Muscle layer of duodenum (tissue), 2 donors: ENCODE data around the gene ASPDH.
"Not testable (repeated sequence)": the region's sequence is repeated elsewhere in the genome, so short reads cannot be mapped to it uniquely, and the experiment has no call there.

Experiments
- H3K27ac ChIP-seq: one replicate; pipeline ENCODE4 v1.7.0; 2013; ENCODE audit warnings: mild to moderate bottlenecking, low read length
- H3K27me3 ChIP-seq: one replicate; pipeline ENCODE4 v1.7.0; 2013; ENCODE audit warnings: low read depth, mild to moderate bottlenecking, control low read depth, low read length
- H3K36me3 ChIP-seq, 2 donors: one replicate each; pipeline ENCODE4 v1.7.0; 2013; ENCODE audit warnings: low read length in 2 of 2, control low read depth in 1 of 2, mild to moderate bottlenecking in 1 of 2; ENCODE audit not compliant: insufficient read depth in 2 of 2, control insufficient read depth in 1 of 2
- H3K4me1 ChIP-seq, 2 donors: one replicate each; pipeline ENCODE4 v1.7.0; 2013; ENCODE audit warnings: low read length in 2 of 2, mild to moderate bottlenecking in 2 of 2, control low read depth in 1 of 2, moderate library complexity in 1 of 2; ENCODE audit not compliant: insufficient read depth in 2 of 2, control insufficient read depth in 1 of 2
- H3K4me3 ChIP-seq, 2 donors: one replicate each; pipeline ENCODE4 v1.7.0; 2013; ENCODE audit warnings: low read length in 2 of 2, low read depth in 1 of 2, mild to moderate bottlenecking in 1 of 2
- H3K9me3 ChIP-seq, 2 donors: one replicate each; pipeline ENCODE4 v1.7.0; 2013; ENCODE audit warnings: low read length in 2 of 2, control low read depth in 1 of 2, mild to moderate bottlenecking in 1 of 2; ENCODE audit not compliant: control insufficient read depth in 1 of 2
- donor health status: healthy.

ASPDH gene

DNA sequence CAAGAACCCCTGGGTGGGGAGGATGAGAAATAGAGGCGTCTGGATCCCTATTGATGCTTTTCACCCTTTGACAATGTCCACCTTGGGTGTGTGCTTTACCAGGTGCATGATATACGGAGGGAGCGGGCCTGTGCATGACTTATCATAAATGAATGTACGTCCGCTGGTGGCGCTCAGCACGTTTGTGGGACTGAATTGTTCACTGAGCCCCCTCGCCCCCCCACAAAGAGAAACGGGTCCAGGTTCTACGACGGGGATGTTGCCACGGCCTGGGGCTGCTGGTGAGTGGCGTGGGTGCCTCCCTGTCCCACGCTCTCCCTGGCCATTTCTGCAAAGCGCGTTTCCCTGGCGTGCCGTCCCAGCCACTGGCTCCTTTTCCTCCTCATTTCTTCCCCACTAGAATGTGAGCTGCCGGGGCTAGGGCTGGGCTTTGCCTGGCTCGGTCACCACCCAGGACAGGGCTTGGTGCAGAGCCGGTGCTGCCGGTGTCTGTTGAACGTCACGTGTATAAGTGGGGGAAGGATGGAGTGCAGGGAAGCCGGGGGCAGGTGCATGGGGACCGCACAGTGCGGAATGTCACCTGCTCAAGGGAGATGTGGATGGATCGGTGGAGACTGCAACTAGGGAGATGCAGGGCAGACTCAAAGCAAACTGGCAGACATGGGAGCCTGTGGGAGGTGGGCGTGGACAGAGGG is 33.0 kb upstream of the ASPDH start:
- Histone ChIP-seq H3K27ac (no peak overlapping the region), H3K4me3 (no peak overlapping the region), H3K27me3 (no peaks in the 10 kb centered on the region), H3K9me3 (no peaks in the 10 kb centered on the region), H3K36me3 (no peaks in the 10 kb centered on the region), H3K4me1 (peaks cover 0 to 5% of the 10 kb centered on the region in 2 donors)

DNA sequence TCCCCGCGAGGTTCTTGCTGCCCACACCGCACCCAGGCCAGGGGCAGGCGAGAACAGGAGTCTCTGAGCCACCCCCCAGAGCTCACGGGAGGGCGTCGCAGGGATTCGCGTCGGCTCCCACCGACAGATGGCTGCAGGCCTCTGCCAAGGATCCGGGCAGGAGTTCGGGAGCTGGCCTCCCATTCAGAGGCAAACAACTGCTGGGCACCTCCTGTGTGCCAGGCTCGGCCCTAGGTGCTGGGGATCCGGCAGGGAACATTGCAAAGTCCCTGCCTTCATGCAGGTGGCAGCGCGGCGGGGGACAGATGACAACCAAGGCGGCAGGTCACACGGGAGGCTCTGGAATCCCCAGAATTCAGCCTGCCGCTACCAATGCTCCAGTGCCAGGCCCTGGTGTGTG is 29.2 kb upstream of the ASPDH start:
- Histone ChIP-seq H3K36me3 (no peaks in the 10 kb centered on the region), H3K4me3 (no peak overlapping the region), H3K9me3 (no peaks in the 10 kb centered on the region), H3K27ac (no peak overlapping the region), H3K27me3 (no peaks in the 10 kb centered on the region), H3K4me1 (no peaks in the 10 kb centered on the region)

DNA sequence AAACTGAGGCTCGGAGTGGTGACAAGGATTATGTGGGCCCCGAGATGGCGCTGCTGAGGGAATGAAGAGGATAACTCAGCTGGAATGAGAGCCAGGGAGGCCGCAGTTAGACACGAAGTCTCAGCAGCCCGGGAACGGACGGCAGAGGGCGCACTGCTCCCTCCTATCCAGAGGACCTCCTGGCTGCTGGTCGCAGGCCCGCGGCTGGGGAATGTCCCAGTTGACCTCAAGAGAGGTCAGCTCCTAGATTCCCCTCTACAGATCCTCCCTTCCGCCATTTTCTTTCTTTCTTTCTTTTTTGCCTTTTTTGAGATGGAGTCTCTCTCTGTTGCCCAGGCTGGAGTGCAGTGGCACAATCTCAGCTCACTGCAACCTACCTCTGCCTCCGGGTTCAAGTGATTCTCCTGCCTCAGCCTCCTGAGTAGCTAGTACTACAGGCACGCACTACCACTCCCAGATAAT is 24.1 kb upstream of the ASPDH start:
- H3K36me3 ChIP-seq, result no peaks in the 10 kb centered on the region
- H3K27ac ChIP-seq, result no peak overlapping the region
- H3K4me3 ChIP-seq, result no peak overlapping the region
- no peaks in the 10 kb centered on the region for H3K27me3 ChIP-seq
- H3K4me1 ChIP-seq, result no peaks in the 10 kb centered on the region
- peaks cover 0 to 5% of the 10 kb centered on the region in 2 donors for H3K9me3 ChIP-seq

DNA sequence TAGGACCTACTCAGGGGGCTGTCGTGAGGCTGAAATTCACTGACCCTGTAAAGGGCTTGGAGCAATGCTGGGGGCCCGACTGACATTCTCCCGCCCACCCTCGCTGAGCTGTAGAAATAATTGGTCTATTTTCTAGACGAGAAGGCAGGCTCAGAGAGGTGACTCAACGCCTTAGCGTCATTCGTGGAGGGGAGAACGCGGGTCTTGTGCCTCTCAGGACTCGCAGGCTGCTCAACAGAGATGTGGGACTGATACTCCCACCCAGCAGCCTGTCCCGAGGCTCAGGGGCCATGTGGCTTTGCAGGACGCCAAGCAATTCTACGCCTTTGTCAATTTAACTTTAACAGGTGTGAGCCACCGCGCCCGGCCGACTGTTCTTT is 23.6 kb upstream of the ASPDH start:
- H3K9me3 ChIP-seq, result peaks cover 3 to 10% of the 10 kb centered on the region in 2 donors
- no peaks in the 10 kb centered on the region for H3K4me1 ChIP-seq
- H3K27me3 ChIP-seq, result no peaks in the 10 kb centered on the region
- no peak overlapping the region for H3K4me3 ChIP-seq
- H3K36me3 ChIP-seq, result no peaks in the 10 kb centered on the region
- H3K27ac ChIP-seq, result no peak overlapping the region

DNA sequence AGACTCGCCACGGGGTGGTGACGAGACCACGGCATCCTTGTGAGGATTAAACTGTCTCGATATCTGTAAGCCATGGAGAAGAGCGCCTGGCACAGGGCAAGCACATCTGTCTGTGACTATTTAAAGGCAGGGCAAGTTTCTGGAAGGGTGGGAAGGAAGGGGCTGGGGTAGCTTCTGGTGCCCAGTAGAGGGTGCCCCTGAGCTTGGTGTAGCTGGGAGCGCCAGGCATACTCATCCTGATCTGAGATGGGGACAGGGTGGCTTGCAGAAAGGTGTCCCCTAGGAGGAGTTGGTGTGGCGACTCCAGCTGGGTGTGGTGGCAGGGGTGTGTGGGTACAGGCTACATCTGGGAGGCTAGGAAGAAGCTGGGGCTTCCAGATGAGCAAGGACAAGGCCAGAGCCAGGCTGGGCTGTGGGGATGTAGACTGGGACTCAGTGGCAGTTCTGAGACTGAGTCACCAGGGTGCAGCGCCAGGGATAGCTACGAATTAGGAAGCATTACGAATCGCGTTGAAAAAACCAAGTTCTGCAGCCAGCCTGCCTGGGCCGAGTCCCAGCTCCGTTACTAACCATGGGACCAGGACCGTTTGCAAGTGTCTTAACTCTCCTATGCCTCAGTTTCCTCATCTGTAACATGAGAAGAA is 23.1 kb upstream of the ASPDH start:
- Histone ChIP-seq H3K27ac (no peak overlapping the region), H3K27me3 (no peaks in the 10 kb centered on the region), H3K4me3 (no peak overlapping the region), H3K4me1 (no peaks in the 10 kb centered on the region), H3K9me3 (peaks cover 5 to 10% of the 10 kb centered on the region in 2 donors), H3K36me3 (no peaks in the 10 kb centered on the region)

DNA sequence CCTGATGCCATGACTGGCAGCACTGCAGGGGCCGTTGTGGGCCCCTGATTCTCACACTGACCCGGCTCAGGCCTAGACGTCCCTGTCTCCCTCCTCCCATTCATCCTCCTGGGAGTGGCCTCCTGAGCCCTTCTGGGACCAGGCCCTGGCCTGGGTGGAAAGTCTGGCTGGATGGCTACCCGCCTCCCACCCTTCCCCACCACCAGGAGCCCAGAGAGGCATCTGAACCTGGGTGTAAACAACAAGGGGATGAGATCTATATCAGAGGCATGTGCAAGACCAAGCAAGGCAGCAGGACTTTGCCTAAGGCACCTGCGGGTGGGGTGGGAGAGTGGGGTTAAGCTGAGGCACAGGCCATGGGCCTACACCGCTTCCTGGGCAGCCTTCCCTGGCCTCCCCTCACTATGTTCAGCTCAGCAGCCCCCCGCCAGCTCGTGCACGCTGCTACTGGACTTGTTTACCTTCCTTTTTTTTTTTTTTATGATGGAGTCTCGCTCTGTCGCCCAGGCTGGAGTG is 22.0 kb upstream of the ASPDH start:
- Histone ChIP-seq H3K4me1 (no peaks in the 10 kb centered on the region), H3K9me3 (peaks cover 5 to 10% of the 10 kb centered on the region in 2 donors), H3K4me3 (no peak overlapping the region), H3K36me3 (no peaks in the 10 kb centered on the region), H3K27me3 (no peaks in the 10 kb centered on the region), H3K27ac (no peak overlapping the region)

DNA sequence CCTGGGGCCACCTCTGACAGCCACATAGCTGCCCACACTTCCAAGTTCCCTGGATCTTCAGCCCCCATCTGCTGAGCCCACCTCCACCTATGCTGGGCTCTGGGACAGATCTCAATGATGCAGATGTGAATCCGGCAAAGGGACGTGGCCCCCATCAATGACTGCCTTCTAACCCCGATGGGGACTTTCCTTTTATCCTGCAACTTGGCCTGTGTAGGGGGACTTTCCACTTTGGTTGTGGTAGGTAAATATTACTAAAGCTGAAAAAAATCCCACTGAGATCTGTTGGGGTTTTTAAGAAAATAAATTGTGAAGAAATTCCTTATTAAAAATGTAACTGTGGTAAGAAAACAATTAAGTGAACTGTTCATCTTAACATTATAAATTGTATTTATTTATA is 20.8 kb upstream of the ASPDH start:
- no peak overlapping the region for H3K4me3 ChIP-seq
- no peak overlapping the region for H3K27ac ChIP-seq
- H3K9me3 ChIP-seq, result peaks cover 5 to 10% of the 10 kb centered on the region in 2 donors
- H3K36me3 ChIP-seq, result no peaks in the 10 kb centered on the region
- no peaks in the 10 kb centered on the region for H3K4me1 ChIP-seq
- no peaks in the 10 kb centered on the region for H3K27me3 ChIP-seq

DNA sequence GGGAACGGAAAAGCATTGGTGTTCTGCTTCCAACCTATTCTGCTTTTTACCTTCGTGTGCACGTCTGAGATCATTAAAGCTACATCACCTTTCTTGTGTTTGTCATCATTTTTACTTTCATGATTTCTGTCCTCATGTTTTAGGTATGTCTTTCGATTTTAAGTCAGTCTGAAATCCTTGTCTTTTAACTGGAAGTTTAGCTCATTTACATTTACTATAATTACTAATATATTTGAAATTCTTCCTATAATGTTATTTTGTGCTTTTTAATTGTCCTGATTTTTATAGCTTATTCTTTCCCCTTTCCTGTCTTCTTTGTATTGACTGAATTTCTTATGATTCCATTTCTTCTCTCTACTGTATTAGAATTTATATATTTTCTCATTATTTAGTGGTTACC is 19.2 kb upstream of the ASPDH start:
- H3K27ac ChIP-seq, result no peak overlapping the region
- H3K27me3 ChIP-seq, result no peaks in the 10 kb centered on the region
- no peak overlapping the region for H3K4me3 ChIP-seq

DNA sequence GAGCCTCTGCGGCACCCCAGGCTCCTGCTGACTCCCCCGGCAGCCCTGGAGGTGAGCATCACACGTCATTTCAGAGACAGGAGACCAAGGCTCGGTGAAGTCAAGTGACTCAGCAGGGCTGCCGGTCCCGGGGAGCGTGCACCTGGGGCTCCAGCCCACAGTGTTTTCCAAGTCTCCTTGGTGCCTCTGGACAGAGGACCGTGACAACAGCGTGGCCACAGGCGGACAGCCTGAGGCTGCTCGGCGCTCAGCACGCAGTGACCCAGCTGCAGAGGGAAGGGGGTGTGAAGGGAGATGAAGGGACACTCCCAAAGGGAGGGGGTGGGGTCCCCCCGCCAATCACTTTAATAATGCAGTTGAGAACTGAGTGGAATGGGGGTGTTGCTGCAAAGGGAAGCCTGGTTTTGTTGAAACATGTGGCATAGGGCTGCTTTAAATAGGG is 17.5 kb upstream of the ASPDH start:
- Histone ChIP-seq H3K27ac (no peak overlapping the region), H3K4me1 (no peaks in the 10 kb centered on the region), H3K27me3 (no peaks in the 10 kb centered on the region), H3K9me3 (peaks cover 5 to 10% of the 10 kb centered on the region in 2 donors), H3K36me3 (no peaks in the 10 kb centered on the region), H3K4me3 (no peak overlapping the region)

More for the DNA sequence above, 19.2 kb upstream of the ASPDH start:
- Histone ChIP-seq H3K36me3 (no peaks in the 10 kb centered on the region), H3K9me3 (peaks cover 5 to 10% of the 10 kb centered on the region in 2 donors), H3K4me1 (no peaks in the 10 kb centered on the region)

DNA sequence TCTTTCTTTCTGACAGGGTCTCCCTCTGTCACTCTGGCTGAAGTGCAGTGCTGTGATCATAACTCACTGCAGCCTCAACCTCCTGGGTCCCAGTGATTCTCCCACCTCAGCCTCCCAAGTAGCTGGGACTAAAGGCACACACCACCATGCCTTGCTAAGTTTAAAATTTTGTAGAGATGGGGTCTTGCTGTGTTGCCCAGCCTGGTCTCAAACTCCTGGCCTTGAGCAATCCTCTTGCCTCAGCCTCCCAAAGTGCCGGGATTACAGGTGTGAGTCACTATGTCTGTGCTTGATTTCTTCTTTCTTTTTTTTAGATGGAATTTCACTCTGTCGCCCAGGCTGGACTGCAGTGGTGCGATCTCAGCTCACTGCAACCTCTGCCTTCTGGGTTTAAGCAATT is 14.3 kb upstream of the ASPDH start:
- H3K9me3 ChIP-seq, H3K4me3 ChIP-seq, H3K27ac ChIP-seq, H3K36me3 ChIP-seq, H3K4me1 ChIP-seq, H3K27me3 ChIP-seq: not testable (repeated sequence)

DNA sequence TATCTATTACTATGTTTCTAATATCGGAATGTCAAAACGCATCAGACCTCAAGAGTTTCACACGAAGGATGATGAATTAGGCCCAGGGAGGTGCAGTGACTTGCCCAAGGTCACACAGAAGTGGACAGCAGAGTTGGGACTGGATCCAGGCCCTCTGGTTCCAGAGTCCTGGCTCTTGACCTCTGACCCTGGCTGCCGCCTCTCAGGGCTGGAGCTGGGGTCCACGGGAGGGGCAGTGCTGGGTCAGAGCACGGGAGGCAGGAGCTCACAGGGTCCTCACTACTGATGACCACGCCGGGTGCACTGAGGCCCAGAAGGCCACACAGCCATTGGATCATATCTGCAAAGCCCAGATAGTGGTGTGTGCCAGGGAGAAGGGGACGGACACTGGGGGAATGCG is 9.2 kb upstream of the ASPDH start:
- Histone ChIP-seq H3K36me3 (no peaks in the 10 kb centered on the region), H3K27me3 (no peaks in the 10 kb centered on the region), H3K9me3 (no peaks in the 10 kb centered on the region), H3K4me3 (no peak overlapping the region), H3K27ac (no peak overlapping the region), H3K4me1 (no peaks in the 10 kb centered on the region)
